WTC11 (cell line): ENCODE results near the gene COL4A6. TPM values are rescaled to one million over a fixed set of nuclear protein-coding genes. Genes with fewer than 3 reads are reported as not detected.

Experiments used
- ATAC-seq: fragments of 200-7000 bp; cut with Tn5 transposase; 2 replicates; pipeline ENCODE4 v1.10.0; 2021; ENCODE audit warnings: mild to moderate bottlenecking, moderate library complexity
- CTCF ChIA-PET: fragments of 300-600 bp; sonication (Branson Sonifier 250); formaldehyde crosslinking; loops from one replicate; lab custom pipeline; 2021; ENCODE audit warnings: antibody characterized with exemption; lab: Charles Lee
- POLR2A ChIA-PET: fragments of 350-600 bp; sonication (Branson Sonifier 250); formaldehyde crosslinking; loops from one replicate; lab custom pipeline; 2021; ENCODE audit warnings: antibody characterized with exemption; lab: Charles Lee
- DNase-seq: peaks from one replicate; pipeline ENCODE4 v3.0.0; 2021; ENCODE audit warnings: low spot score
- H3K27ac Mint-ChIP-seq: 2 replicates; pipeline ENCODE4 v1.8.0; 2021; ENCODE audit warnings: mixed read lengths
- H3K27me3 Mint-ChIP-seq: 2 replicates; pipeline ENCODE4 v1.8.0; 2021; ENCODE audit warnings: low read depth, mild to moderate bottlenecking, moderate library complexity, mixed read lengths
- H3K36me3 Mint-ChIP-seq: 2 replicates; pipeline ENCODE4 v1.8.0; 2021; ENCODE audit warnings: mixed read lengths
- H3K4me1 Mint-ChIP-seq: 2 replicates; pipeline ENCODE4 v1.8.0; 2022; ENCODE audit warnings: mixed read lengths
- H3K4me3 Mint-ChIP-seq: 2 replicates; pipeline ENCODE4 v1.8.0; 2021; ENCODE audit warnings: mild to moderate bottlenecking, moderate library complexity, mixed read lengths
- H3K9me3 Mint-ChIP-seq: 2 replicates; pipeline ENCODE4 v1.8.0; 2021; ENCODE audit warnings: mixed read lengths
- AR ChIP-seq: fragments of 250-450 bp; sonication (Bioruptor Pico); IDR thresholded peaks from 2 replicates; pipeline ENCODE4 v1.9.0; 2021; ENCODE audit warnings: mild to moderate bottlenecking
- ARID4B ChIP-seq: sonication (generic); formaldehyde crosslinking; IDR thresholded peaks from 2 replicates; pipeline ENCODE4 v1.8.0; 2023; ENCODE audit warnings: missing genetic modification reagents, mild to moderate bottlenecking, borderline replicate concordance
- ATF1 ChIP-seq: sonication (generic); formaldehyde crosslinking; IDR thresholded peaks from 2 replicates; pipeline ENCODE4 v1.8.1; 2023; ENCODE audit warnings: mild to moderate bottlenecking, moderate library complexity, missing genetic modification reagents
- ATF3 ChIP-seq: sonication (generic); formaldehyde crosslinking; conservative IDR thresholded peaks from 2 replicates; pipeline ENCODE4 v1.8.1; 2022; ENCODE audit warnings: mild to moderate bottlenecking, missing genetic modification reagents
- E2F4 ChIP-seq: sonication (generic); formaldehyde crosslinking; IDR thresholded peaks from 2 replicates; pipeline ENCODE4 v1.8.1; 2022; ENCODE audit warnings: low read depth, mild to moderate bottlenecking, moderate library complexity, missing genetic modification reagents, borderline replicate concordance
- ETV6 ChIP-seq: sonication (generic); formaldehyde crosslinking; IDR thresholded peaks from 2 replicates; pipeline ENCODE4 v1.8.1; 2022; ENCODE audit warnings: mild to moderate bottlenecking, missing genetic modification reagents
- GTF2I ChIP-seq: fragments of 250-450 bp; sonication (Bioruptor Pico); conservative IDR thresholded peaks from 2 replicates; pipeline ENCODE4 v1.4.0; 2021; ENCODE audit warnings: mild to moderate bottlenecking
- HMGA2 ChIP-seq: fragments of 250-450 bp; sonication (Bioruptor Pico); IDR thresholded peaks from 2 replicates; pipeline ENCODE4 v1.4.0; 2021; ENCODE audit warnings: mild to moderate bottlenecking, moderate library complexity
- MLX ChIP-seq: sonication (generic); formaldehyde crosslinking; IDR thresholded peaks from 2 replicates; pipeline ENCODE4 v1.8.1; 2023; ENCODE audit warnings: mild to moderate bottlenecking, missing genetic modification reagents, moderate library complexity
- MXD4 ChIP-seq: fragments of 250-450 bp; sonication (Bioruptor Pico); IDR thresholded peaks from 2 replicates; pipeline ENCODE4 v1.8.0; 2021; ENCODE audit warnings: mild to moderate bottlenecking, moderate library complexity, borderline replicate concordance
- SMAD3 ChIP-seq: sonication (generic); formaldehyde crosslinking; IDR thresholded peaks from 2 replicates; pipeline ENCODE4 v1.8.0; 2022; ENCODE audit warnings: missing genetic modification reagents, mild to moderate bottlenecking, borderline replicate concordance
- SMAD4 ChIP-seq: sonication (generic); formaldehyde crosslinking; IDR thresholded peaks from 2 replicates; pipeline ENCODE4 v1.8.0; 2022; ENCODE audit warnings: mild to moderate bottlenecking, missing genetic modification reagents
- TEAD1 ChIP-seq: sonication (generic); formaldehyde crosslinking; IDR thresholded peaks from 2 replicates; pipeline ENCODE4 v1.8.0; 2022; ENCODE audit warnings: mild to moderate bottlenecking, missing genetic modification reagents
- ZNF423 ChIP-seq: fragments of 250-450 bp; sonication (Bioruptor Pico); IDR thresholded peaks from 2 replicates; pipeline ENCODE4 v2.1.2; 2022; ENCODE audit warnings: mild to moderate bottlenecking, moderate library complexity
- ZNF425 ChIP-seq: fragments of 250-450 bp; sonication (Bioruptor Pico); conservative IDR thresholded peaks from 2 replicates; pipeline ENCODE4 v1.9.0; 2021; ENCODE audit warnings: mild to moderate bottlenecking
- total RNA-seq: library from RNA; stranded (reverse); gene quantifications from 3 replicates; pipeline ENCODE4 v1.2.3, GENCODE V29; 2021

COL4A6 gene
- total RNA-seq, 1 experiment from 2014 or later = 15.2 TPM

- TF ChIP-seq GTF2I (CRISPR knock-in tag) = no peak
Observed at GRCh38 chrX:108397627-108398391, 40.4 kb downstream of the COL4A6 start (continued).

- H3K4me3 Mint-ChIP-seq = peak overlapping the region; percentile 32
- H3K9me3 Mint-ChIP-seq = no peaks in the 10 kb centered on the region
- ATAC-seq (no peak; the same call in 1 of the 2 replicates), DNase-seq (no peak)
- POLR2A ChIA-PET = no interaction called here
- H3K27ac Mint-ChIP-seq = peak overlapping the region; percentile 68
- peaks cover 36% of the 10 kb centered on the region for H3K4me1 Mint-ChIP-seq
- no peaks in the 10 kb centered on the region; the same call in 1 of the 2 replicates for H3K27me3 Mint-ChIP-seq
- CTCF ChIA-PET = no interaction called here
- H3K36me3 Mint-ChIP-seq = peaks cover 3% of the 10 kb centered on the region; the same call in 1 of the 2 replicates
- TF ChIP-seq SMAD4 (no peak), ETV6 (CRISPR knock-in tag) (no peak), ZNF423 (CRISPR knock-in tag) (no peak), E2F4 (no peak), ZNF425 (no peak), ATF3 (CRISPR knock-in tag) (no peak), TEAD1 (CRISPR knock-in tag) (no peak), ARID4B (CRISPR knock-in tag) (no peak)
Observed at GRCh38 chrX:108396986-108397385, 41.2 kb downstream of the COL4A6 start.

GRCh38 chrX:108396188-108396891 is 41.9 kb downstream of the COL4A6 start:
- ChIA-PET POLR2A (no interaction called here), CTCF (no interaction called here)
- peaks cover 7% of the 10 kb centered on the region; the same call in 1 of the 2 replicates for H3K36me3 Mint-ChIP-seq
- no peak for DNase-seq
- H3K4me1 Mint-ChIP-seq = peaks cover 35% of the 10 kb centered on the region
- H3K27me3 Mint-ChIP-seq = no peaks in the 10 kb centered on the region; the same call in 1 of the 2 replicates
- ATAC-seq = peak; percentile 87
- H3K9me3 Mint-ChIP-seq = no peaks in the 10 kb centered on the region
- H3K27ac Mint-ChIP-seq = peak overlapping the region; percentile 68
- H3K4me3 Mint-ChIP-seq = peak overlapping the region; percentile 32
- TF ChIP-seq MLX (CRISPR knock-in tag) = no peak
- TF ChIP-seq ATF1 (CRISPR knock-in tag) = no peak
- TF ChIP-seq ETV6 (CRISPR knock-in tag) = no peak
- TF ChIP-seq GTF2I (CRISPR knock-in tag) = no peak
- no peak for TF ChIP-seq HMGA2 (CRISPR knock-in tag)
- no peak for TF ChIP-seq AR (CRISPR knock-in tag)
- no peak for TF ChIP-seq SMAD3 (CRISPR knock-in tag)
- TF ChIP-seq MXD4 (CRISPR knock-in tag) = no peak
